Activated CD4-positive, CD25-positive, alpha-beta regulatory T cell treated with anti-CD3 and anti-CD28 coated beads, Interleukin-2, amount 50 U/mL, for 16 hours (primary cell): Measurements from ENCODE around the gene RNF44.
"Not testable (repeated sequence)": the region's sequence is repeated elsewhere in the genome, so short reads cannot be mapped to it uniquely, and the experiment has no call there.

ENCODE experiments used
- DNase-seq: peaks from one replicate; pipeline ENCODE4 v3.0.0-alpha.2; 2020; ENCODE audit warnings: low read depth, low spot score

The RNF44 gene

GRCh38 chr5:176519810-176520720, 17.1 kb downstream of the RNF44 start:
- DNase-seq: no peak

- DNase-seq: no peak
Measured at GRCh38 chr5:176517053-176517661, 20.0 kb downstream of the RNF44 start.

- no peak for DNase-seq
Measured at GRCh38 chr5:176515396-176515795, 21.8 kb downstream of the RNF44 start.

GRCh38 chr5:176514244-176514950, 22.8 kb downstream of the RNF44 start:
- DNase-seq: no peak

- DNase-seq: no peak
Measured at GRCh38 chr5:176513788-176514187, 23.4 kb downstream of the RNF44 start.

GRCh38 chr5:176508603-176509002, 28.6 kb downstream of the RNF44 start:
- DNase-seq: no peak

- DNase-seq: no peak
Measured at GRCh38 chr5:176507911-176508310, 29.3 kb downstream of the RNF44 start.

GRCh38 chr5:176503496-176503895, 33.7 kb downstream of the RNF44 start:
- no peak for DNase-seq

GRCh38 chr5:176501333-176501732, 35.9 kb downstream of the RNF44 start:
- DNase-seq: no peak

- no peak for DNase-seq
Measured at GRCh38 chr5:176500511-176500910, 36.7 kb downstream of the RNF44 start.

GRCh38 chr5:176499273-176499672, 37.9 kb downstream of the RNF44 start:
- DNase-seq: no peak

- no peak for DNase-seq
Measured at GRCh38 chr5:176497852-176498251, 39.4 kb downstream of the RNF44 start.

GRCh38 chr5:176492431-176492830, 44.8 kb downstream of the RNF44 start:
- DNase-seq: no peak

GRCh38 chr5:176491901-176492300, 45.3 kb downstream of the RNF44 start:
- no peak for DNase-seq

- no peak for DNase-seq
Measured at GRCh38 chr5:176491101-176491502, 46.1 kb downstream of the RNF44 start.

- DNase-seq: no peak
Measured at GRCh38 chr5:176490301-176490700, 46.9 kb downstream of the RNF44 start.

GRCh38 chr5:176489077-176489476, 48.1 kb downstream of the RNF44 start:
- no peak for DNase-seq

- DNase-seq: not testable (repeated sequence)
Measured at GRCh38 chr5:176487160-176487559, 50.0 kb downstream of the RNF44 start.

- no peak for DNase-seq
Measured at GRCh38 chr5:176486189-176486757, 50.9 kb downstream of the RNF44 start.

GRCh38 chr5:176485176-176485575, 52.0 kb downstream of the RNF44 start:
- no peak for DNase-seq

- DNase-seq: no peak
Measured at GRCh38 chr5:176481711-176482110, 55.5 kb downstream of the RNF44 start.
